Activated naive CD4-positive, alpha-beta T cell treated with anti-CD3 and anti-CD28 coated beads, Interleukin-2, amount 10 ng/mL, durations not matched to agents 7 days and 5 days (primary cell): ENCODE data around the gene GALR1.

Experiments
- CTCF ChIA-PET: fragments of 350-600 bp; sonication (Branson Sonifier 250); formaldehyde crosslinking; loops from one replicate; lab custom pipeline; 2021; ENCODE audit warnings: antibody characterized with exemption; lab: Charles Lee
- DNase-seq: peaks from one replicate; pipeline ENCODE4 v3.0.0-alpha.2; 2020
- H3K27ac Mint-ChIP-seq: one replicate; pipeline ENCODE4 v1.8.0; 2021; ENCODE audit warnings: mild to moderate bottlenecking, moderate library complexity, mixed read lengths
- H3K27me3 Mint-ChIP-seq: one replicate; pipeline ENCODE4 v1.8.0; 2021; ENCODE audit warnings: mild to moderate bottlenecking, mixed read lengths
- H3K36me3 Mint-ChIP-seq: one replicate; pipeline ENCODE4 v1.8.0; 2021; ENCODE audit warnings: mixed read lengths
- H3K4me1 Mint-ChIP-seq: one replicate; pipeline ENCODE4 v1.8.0; 2021; ENCODE audit warnings: mixed read lengths
- H3K4me3 Mint-ChIP-seq: one replicate; pipeline ENCODE4 v1.8.0; 2021; ENCODE audit warnings: mild to moderate bottlenecking, moderate library complexity, mixed read lengths
- H3K9me3 Mint-ChIP-seq: one replicate; pipeline ENCODE4 v1.8.0; 2021; ENCODE audit warnings: mixed read lengths

GALR1 gene

DNA sequence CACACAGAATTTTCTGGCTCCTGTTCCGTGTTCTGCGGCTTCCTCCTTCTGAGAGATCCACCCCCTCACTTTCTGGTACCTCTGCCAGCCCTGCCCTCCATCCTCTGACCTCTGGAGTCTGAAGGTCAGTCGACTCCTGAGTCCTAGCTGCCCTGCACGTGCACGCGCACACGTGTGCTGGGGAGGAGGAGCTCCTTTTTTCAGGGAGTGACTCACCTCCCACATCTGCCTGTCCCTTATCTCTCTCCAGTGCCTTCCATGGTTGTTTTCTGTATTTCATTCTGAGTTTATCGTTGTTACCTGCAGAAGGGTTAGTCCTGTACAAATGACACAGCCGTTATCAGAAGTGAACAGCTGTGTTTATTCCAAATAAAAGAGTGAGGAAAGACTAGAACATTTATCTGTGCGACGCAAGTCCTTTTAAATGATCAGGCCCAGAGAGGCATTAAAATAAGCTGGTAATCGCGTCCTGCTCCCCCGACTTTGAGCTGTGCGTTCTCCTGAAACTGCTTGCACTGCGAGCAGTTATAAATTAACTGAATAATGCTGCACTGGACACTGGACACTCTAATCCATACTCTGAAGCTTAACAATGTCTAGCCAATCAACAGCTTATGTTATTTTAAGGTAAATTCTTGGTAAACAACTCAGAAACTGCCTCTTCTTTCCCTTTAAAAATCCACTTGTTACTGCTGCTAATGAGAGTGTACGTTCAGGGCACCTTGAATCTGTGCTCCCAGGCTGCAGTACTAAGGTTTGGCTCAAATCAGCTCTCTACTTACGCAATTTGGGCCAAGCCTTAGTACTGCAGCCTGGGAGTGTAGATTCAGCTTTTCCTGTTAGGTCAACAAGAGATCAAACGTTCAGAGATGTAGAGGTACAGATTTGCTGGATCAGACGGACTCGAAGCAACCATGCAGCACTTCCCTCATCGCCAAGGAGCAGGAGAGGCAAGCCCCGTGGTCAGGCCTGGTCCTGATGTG lies 72.5 kb downstream of the GALR1 start:
- DNase-seq, result no peak
- Mint-ChIP-seq H3K27ac (no peak overlapping the region), H3K36me3 (no peaks in the 10 kb centered on the region), H3K4me3 (no peak overlapping the region), H3K9me3 (no peaks in the 10 kb centered on the region), H3K27me3 (peaks cover 14% of the 10 kb centered on the region), H3K4me1 (no peaks in the 10 kb centered on the region)
- CTCF ChIA-PET, result no interaction called here

DNA sequence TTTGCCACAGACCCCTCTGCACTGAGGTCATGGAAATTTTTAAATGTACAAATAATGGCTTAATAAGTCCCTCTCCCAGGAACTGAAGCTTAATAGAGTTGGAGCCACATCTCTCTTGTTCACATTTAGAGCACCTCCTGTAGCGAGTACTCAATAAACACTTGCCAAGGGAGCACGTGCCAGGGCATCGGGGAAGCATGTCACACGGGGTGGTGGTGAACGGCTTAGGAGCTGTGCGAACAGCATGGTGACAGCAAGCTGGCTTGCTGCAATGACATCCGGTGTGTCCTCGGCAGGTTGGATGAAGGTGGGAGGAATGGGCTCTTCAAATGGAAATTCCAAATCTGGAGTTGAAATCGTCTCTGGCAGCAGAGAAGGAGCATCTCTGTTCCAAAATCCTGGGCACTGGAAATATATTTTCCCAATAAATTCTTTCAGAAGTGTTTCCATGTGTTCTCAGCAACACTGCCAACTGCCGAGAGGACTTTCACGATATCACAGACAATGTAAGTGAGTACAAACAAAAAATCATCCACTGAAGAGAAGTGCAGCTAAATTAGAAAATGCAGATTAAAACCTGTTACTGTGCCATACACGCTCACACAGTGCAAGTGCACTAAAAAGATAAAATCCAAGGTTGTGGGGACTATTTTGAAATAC lies 74.1 kb downstream of the GALR1 start:
- Mint-ChIP-seq H3K27me3 (peaks cover 14% of the 10 kb centered on the region), H3K36me3 (no peaks in the 10 kb centered on the region), H3K4me3 (no peak overlapping the region), H3K27ac (no peak overlapping the region), H3K4me1 (no peaks in the 10 kb centered on the region), H3K9me3 (no peaks in the 10 kb centered on the region)
- CTCF ChIA-PET, result no interaction called here
- DNase-seq, result no peak
